WTC11 (cell line): ENCODE measurements around the gene PAQR3. TPM values are rescaled to one million over a fixed set of nuclear protein-coding genes. Genes with fewer than 3 reads are reported as not detected.

ENCODE experiments used
- ATAC-seq: fragments of 200-7000 bp; cut with Tn5 transposase; 2 replicates; pipeline ENCODE4 v1.10.0; 2021; ENCODE audit warnings: mild to moderate bottlenecking, moderate library complexity
- CTCF ChIA-PET: fragments of 300-600 bp; sonication (Branson Sonifier 250); formaldehyde crosslinking; loops from one replicate; lab custom pipeline; 2021; ENCODE audit warnings: antibody characterized with exemption; lab: Charles Lee
- POLR2A ChIA-PET: fragments of 350-600 bp; sonication (Branson Sonifier 250); formaldehyde crosslinking; loops from one replicate; lab custom pipeline; 2021; ENCODE audit warnings: antibody characterized with exemption; lab: Charles Lee
- DNase-seq: peaks from one replicate; pipeline ENCODE4 v3.0.0; 2021; ENCODE audit warnings: low spot score
- H3K27ac Mint-ChIP-seq: 2 replicates; pipeline ENCODE4 v1.8.0; 2021; ENCODE audit warnings: mixed read lengths
- H3K27me3 Mint-ChIP-seq: 2 replicates; pipeline ENCODE4 v1.8.0; 2021; ENCODE audit warnings: low read depth, mild to moderate bottlenecking, moderate library complexity, mixed read lengths
- H3K36me3 Mint-ChIP-seq: 2 replicates; pipeline ENCODE4 v1.8.0; 2021; ENCODE audit warnings: mixed read lengths
- H3K4me1 Mint-ChIP-seq: 2 replicates; pipeline ENCODE4 v1.8.0; 2022; ENCODE audit warnings: mixed read lengths
- H3K4me3 Mint-ChIP-seq: 2 replicates; pipeline ENCODE4 v1.8.0; 2021; ENCODE audit warnings: mild to moderate bottlenecking, moderate library complexity, mixed read lengths
- H3K9me3 Mint-ChIP-seq: 2 replicates; pipeline ENCODE4 v1.8.0; 2021; ENCODE audit warnings: mixed read lengths
- ATF1 ChIP-seq: sonication (generic); formaldehyde crosslinking; IDR thresholded peaks from 2 replicates; pipeline ENCODE4 v1.8.1; 2023; ENCODE audit warnings: mild to moderate bottlenecking, moderate library complexity, missing genetic modification reagents
- ATF2 ChIP-seq: sonication (generic); formaldehyde crosslinking; IDR thresholded peaks from 2 replicates; pipeline ENCODE4 v1.8.1; 2022; ENCODE audit warnings: low read depth, missing genetic modification reagents, borderline replicate concordance
- ATF3 ChIP-seq: sonication (generic); formaldehyde crosslinking; conservative IDR thresholded peaks from 2 replicates; pipeline ENCODE4 v1.8.1; 2022; ENCODE audit warnings: mild to moderate bottlenecking, missing genetic modification reagents
- CREB1 ChIP-seq: sonication (generic); formaldehyde crosslinking; IDR thresholded peaks from 2 replicates; pipeline ENCODE4 v1.8.0; 2023; ENCODE audit warnings: mild to moderate bottlenecking, missing genetic modification reagents
- ETV6 ChIP-seq: sonication (generic); formaldehyde crosslinking; IDR thresholded peaks from 2 replicates; pipeline ENCODE4 v1.8.1; 2022; ENCODE audit warnings: mild to moderate bottlenecking, missing genetic modification reagents
- IRF2 ChIP-seq: sonication (generic); formaldehyde crosslinking; IDR thresholded peaks from 2 replicates; pipeline ENCODE4 v1.8.0; 2022; ENCODE audit warnings: low read depth, missing genetic modification reagents, borderline replicate concordance
- NR3C1 ChIP-seq: sonication (generic); formaldehyde crosslinking; conservative IDR thresholded peaks from 2 replicates; pipeline ENCODE4 v1.8.1; 2023; ENCODE audit warnings: low read depth, mild to moderate bottlenecking, missing genetic modification reagents
- SMAD4 ChIP-seq: sonication (generic); formaldehyde crosslinking; IDR thresholded peaks from 2 replicates; pipeline ENCODE4 v1.8.0; 2022; ENCODE audit warnings: mild to moderate bottlenecking, missing genetic modification reagents
- TCF7 ChIP-seq: sonication (generic); formaldehyde crosslinking; IDR thresholded peaks from 2 replicates; pipeline ENCODE4 v1.8.0; 2022; ENCODE audit warnings: mild to moderate bottlenecking, low read depth, missing genetic modification reagents, moderate library complexity
- TEAD4 ChIP-seq: sonication (generic); formaldehyde crosslinking; IDR thresholded peaks from 2 replicates; pipeline ENCODE4 v1.8.0; 2022; ENCODE audit warnings: mild to moderate bottlenecking, missing genetic modification reagents
- TP53 ChIP-seq: sonication (generic); formaldehyde crosslinking; IDR thresholded peaks from 2 replicates; pipeline ENCODE4 v1.8.1; 2023; ENCODE audit warnings: mild to moderate bottlenecking, missing genetic modification reagents
- USF2 ChIP-seq: sonication (generic); formaldehyde crosslinking; IDR thresholded peaks from 2 replicates; pipeline ENCODE4 v1.8.1; 2023; ENCODE audit warnings: mild to moderate bottlenecking, missing genetic modification reagents, moderate library complexity
- ZNF423 ChIP-seq: fragments of 250-450 bp; sonication (Bioruptor Pico); IDR thresholded peaks from 2 replicates; pipeline ENCODE4 v2.1.2; 2022; ENCODE audit warnings: mild to moderate bottlenecking, moderate library complexity
- ZNF671 ChIP-seq: fragments of 250-450 bp; sonication (Bioruptor Pico); IDR thresholded peaks from 2 replicates; pipeline ENCODE4 v1.8.0; 2021; ENCODE audit warnings: mild to moderate bottlenecking
- total RNA-seq: library from RNA; stranded (reverse); gene quantifications from 3 replicates; pipeline ENCODE4 v1.2.3, GENCODE V29; 2021
- TF ChIP-seq, protein P1 (sequence below): fragments of 250-450 bp; sonication (Bioruptor Pico); IDR thresholded peaks from 2 replicates; pipeline ENCODE4 v1.9.0; 2021; ENCODE audit warnings: mild to moderate bottlenecking, borderline replicate concordance
- TF ChIP-seq, protein P2 (sequence below): sonication (generic); formaldehyde crosslinking; IDR thresholded peaks from 2 replicates; pipeline ENCODE4 v1.8.1; 2023; ENCODE audit warnings: mild to moderate bottlenecking, missing genetic modification reagents, borderline replicate concordance
- TF ChIP-seq, protein P3 (sequence below): sonication (generic); formaldehyde crosslinking; IDR thresholded peaks from 2 replicates; pipeline ENCODE4 v1.8.1; 2022; ENCODE audit warnings: mild to moderate bottlenecking, missing genetic modification reagents, moderate library complexity, borderline replicate concordance

The PAQR3 gene
- total RNA-seq, 1 experiment from 2014 or later: 28.1 TPM

DNA sequence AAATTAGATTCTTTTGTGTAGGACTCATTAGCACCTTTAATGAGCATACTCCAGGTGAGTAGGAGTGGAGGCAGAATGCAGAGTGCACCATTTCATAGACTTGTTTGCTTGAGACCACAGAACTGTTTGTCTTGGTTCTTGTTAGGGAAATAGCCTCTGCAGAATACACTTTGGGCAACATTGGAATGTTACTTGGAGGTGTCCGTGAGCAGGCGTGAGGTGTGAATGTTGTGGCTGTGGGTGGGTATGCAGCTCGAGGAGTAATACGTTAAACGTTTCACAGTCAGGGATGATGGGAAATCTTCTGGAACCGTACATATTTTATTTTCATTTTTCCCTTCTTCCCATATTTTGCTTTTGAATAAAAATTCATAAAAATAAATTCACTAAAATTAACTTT, 31.6 kb downstream of the PAQR3 start (continued):
- TF ChIP-seq, protein P1, sequence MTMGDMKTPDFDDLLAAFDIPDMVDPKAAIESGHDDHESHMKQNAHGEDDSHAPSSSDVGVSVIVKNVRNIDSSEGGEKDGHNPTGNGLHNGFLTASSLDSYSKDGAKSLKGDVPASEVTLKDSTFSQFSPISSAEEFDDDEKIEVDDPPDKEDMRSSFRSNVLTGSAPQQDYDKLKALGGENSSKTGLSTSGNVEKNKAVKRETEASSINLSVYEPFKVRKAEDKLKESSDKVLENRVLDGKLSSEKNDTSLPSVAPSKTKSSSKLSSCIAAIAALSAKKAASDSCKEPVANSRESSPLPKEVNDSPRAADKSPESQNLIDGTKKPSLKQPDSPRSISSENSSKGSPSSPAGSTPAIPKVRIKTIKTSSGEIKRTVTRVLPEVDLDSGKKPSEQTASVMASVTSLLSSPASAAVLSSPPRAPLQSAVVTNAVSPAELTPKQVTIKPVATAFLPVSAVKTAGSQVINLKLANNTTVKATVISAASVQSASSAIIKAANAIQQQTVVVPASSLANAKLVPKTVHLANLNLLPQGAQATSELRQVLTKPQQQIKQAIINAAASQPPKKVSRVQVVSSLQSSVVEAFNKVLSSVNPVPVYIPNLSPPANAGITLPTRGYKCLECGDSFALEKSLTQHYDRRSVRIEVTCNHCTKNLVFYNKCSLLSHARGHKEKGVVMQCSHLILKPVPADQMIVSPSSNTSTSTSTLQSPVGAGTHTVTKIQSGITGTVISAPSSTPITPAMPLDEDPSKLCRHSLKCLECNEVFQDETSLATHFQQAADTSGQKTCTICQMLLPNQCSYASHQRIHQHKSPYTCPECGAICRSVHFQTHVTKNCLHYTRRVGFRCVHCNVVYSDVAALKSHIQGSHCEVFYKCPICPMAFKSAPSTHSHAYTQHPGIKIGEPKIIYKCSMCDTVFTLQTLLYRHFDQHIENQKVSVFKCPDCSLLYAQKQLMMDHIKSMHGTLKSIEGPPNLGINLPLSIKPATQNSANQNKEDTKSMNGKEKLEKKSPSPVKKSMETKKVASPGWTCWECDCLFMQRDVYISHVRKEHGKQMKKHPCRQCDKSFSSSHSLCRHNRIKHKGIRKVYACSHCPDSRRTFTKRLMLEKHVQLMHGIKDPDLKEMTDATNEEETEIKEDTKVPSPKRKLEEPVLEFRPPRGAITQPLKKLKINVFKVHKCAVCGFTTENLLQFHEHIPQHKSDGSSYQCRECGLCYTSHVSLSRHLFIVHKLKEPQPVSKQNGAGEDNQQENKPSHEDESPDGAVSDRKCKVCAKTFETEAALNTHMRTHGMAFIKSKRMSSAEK: no peak
- no peak for TF ChIP-seq CREB1 (CRISPR knock-in tag)
- TF ChIP-seq, all 79 proteins: peak for 0

GRCh38 chr4:78904143-78904542, 35.1 kb downstream of the PAQR3 start:
- no peak for ATAC-seq
- no peaks in the 10 kb centered on the region for H3K36me3 Mint-ChIP-seq
- TF ChIP-seq, protein P1: no peak
- TF ChIP-seq TP53 (CRISPR knock-in tag) (no peak), ZNF423 (CRISPR knock-in tag) (no peak), IRF2 (no peak), USF2 (CRISPR knock-in tag) (no peak), ATF3 (CRISPR knock-in tag) (no peak), TCF7 (CRISPR knock-in tag) (no peak), ETV6 (CRISPR knock-in tag) (no peak), ATF2 (CRISPR knock-in tag) (no peak), TEAD4 (CRISPR knock-in tag) (no peak), ZNF671 (no peak), SMAD4 (CRISPR knock-in tag) (no peak), NR3C1 (CRISPR knock-in tag) (no peak), ATF1 (no peak)
- TF ChIP-seq, protein P2, sequence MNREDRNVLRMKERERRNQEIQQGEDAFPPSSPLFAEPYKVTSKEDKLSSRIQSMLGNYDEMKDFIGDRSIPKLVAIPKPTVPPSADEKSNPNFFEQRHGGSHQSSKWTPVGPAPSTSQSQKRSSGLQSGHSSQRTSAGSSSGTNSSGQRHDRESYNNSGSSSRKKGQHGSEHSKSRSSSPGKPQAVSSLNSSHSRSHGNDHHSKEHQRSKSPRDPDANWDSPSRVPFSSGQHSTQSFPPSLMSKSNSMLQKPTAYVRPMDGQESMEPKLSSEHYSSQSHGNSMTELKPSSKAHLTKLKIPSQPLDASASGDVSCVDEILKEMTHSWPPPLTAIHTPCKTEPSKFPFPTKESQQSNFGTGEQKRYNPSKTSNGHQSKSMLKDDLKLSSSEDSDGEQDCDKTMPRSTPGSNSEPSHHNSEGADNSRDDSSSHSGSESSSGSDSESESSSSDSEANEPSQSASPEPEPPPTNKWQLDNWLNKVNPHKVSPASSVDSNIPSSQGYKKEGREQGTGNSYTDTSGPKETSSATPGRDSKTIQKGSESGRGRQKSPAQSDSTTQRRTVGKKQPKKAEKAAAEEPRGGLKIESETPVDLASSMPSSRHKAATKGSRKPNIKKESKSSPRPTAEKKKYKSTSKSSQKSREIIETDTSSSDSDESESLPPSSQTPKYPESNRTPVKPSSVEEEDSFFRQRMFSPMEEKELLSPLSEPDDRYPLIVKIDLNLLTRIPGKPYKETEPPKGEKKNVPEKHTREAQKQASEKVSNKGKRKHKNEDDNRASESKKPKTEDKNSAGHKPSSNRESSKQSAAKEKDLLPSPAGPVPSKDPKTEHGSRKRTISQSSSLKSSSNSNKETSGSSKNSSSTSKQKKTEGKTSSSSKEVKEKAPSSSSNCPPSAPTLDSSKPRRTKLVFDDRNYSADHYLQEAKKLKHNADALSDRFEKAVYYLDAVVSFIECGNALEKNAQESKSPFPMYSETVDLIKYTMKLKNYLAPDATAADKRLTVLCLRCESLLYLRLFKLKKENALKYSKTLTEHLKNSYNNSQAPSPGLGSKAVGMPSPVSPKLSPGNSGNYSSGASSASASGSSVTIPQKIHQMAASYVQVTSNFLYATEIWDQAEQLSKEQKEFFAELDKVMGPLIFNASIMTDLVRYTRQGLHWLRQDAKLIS (CRISPR knock-in tag): no peak
- TF ChIP-seq, protein P3, sequence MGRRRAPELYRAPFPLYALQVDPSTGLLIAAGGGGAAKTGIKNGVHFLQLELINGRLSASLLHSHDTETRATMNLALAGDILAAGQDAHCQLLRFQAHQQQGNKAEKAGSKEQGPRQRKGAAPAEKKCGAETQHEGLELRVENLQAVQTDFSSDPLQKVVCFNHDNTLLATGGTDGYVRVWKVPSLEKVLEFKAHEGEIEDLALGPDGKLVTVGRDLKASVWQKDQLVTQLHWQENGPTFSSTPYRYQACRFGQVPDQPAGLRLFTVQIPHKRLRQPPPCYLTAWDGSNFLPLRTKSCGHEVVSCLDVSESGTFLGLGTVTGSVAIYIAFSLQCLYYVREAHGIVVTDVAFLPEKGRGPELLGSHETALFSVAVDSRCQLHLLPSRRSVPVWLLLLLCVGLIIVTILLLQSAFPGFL: no peak

More at GRCh38 chr4:78904143-78904542, 35.1 kb downstream of the PAQR3 start:
- CTCF ChIA-PET: no interaction called here
- H3K4me1 Mint-ChIP-seq: no peaks in the 10 kb centered on the region
- POLR2A ChIA-PET: no interaction called here
- H3K27me3 Mint-ChIP-seq: no peaks in the 10 kb centered on the region
- DNase-seq: no peak
- no peak overlapping the region for H3K4me3 Mint-ChIP-seq
- H3K27ac Mint-ChIP-seq: no peak overlapping the region
- no peaks in the 10 kb centered on the region for H3K9me3 Mint-ChIP-seq
